D341Med (cell line): ENCODE measurements around the gene ME3.

ENCODE experiments used
- DNase-seq: peaks from one replicate; pipeline ENCODE4 v3.0.0; 2012; ENCODE audit warnings: low spot score

ME3 gene

DNA sequence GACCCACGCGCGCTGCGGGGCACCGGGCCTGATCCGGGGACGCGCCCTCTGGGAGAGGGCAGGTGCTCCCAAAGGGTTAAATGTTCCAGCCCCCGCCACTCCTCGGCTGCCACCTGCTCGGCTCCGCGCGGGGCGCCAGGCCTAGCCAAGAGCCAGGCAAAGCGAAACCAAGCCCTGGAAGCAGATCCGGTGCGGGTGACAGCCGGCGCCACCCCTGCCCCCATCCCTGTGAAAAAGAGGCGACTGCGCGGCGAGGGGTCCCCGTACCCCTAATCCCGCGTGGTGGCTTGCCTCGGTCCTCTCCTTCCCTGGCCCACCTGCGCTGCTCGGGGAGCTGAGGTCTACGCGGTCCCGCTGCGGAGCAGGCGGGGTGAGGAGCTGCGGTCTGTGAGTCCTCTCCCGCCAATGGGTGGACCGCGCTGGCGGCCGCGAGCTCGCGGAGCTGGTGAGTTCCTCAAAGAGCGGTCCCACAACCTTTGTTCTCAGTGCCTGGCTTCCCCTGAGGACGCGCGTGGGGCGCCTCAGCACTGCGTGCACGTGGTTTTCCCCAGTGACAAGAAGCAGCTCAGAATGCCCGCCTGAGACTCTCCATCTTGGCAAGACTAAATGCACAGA lies at the start of gene ME3:
Gene ME3 (minus strand): TSS at position 610 of the 615 bp plus-strand sequence.
- peak; percentile 21 for DNase-seq

DNA sequence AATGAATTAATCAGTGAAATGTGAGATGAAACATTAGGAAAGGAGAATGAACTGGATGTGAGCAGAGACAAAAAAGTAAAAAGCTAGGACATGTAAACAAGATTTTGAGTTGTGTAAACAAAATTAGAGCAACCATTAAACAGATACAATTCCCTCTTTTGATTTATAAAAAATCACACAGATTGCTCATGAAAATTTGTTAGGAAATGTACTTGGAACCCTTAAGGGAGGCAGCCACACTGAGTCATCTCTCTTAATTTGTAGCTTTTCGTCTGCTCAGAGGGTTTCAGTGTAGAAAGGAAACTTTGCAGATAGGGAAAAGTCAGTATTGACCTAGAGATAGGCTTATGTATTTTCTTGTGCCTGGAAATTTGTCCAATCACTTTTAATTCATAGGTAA lies 49.6 kb upstream of the ME3 start:
- DNase-seq = no peak

DNA sequence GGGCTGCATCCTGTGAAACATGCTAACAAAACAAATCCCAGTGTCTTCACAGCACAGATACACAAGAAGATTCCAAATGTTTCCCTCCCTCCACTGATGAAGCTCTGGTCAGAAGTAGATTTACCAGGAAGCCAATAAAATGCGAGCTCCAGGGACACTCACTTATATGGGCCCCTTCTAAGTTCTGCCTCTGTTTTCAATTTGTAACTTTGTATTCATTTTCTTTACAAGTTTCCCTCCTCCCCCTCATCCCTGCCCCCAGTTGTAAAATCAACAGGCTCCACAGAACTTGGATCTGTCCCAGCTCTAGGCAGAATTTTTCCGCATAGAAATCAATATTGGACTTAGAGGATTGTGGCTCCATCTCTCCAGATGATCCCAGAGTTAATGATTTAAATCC lies 48.1 kb upstream of the ME3 start:
- no peak for DNase-seq

DNA sequence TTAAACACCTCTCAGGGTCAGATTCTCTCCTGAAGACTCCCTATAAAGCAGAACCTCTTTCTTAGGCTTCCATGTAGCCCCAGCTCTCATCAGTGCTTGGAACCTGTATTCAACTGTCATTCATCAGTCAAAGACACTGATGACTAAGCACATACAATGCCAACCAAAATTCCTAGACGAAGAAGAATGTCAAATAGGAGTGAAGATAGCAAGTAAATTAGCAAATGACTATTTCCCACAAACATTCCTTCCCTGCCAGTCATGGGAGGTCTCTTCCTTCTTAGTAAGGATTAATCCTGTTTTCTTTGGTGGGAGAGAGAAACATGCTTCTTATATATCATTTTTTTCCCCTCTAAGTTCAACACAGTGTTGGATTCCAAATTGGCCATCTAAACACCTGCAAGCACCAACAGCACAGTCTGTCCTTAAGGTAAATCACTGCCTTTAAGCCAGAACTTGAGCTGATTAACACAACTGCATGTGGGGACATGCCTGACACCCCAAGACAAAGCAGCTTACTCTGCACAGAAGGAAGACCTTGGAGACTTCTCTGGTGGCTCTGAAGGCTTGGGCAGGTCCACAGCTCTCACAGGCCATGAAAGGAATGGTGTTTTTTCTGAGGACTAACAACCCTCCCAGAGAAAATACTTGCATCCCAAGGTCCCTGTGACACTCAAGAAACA lies 47.5 kb upstream of the ME3 start:
- no peak for DNase-seq

DNA sequence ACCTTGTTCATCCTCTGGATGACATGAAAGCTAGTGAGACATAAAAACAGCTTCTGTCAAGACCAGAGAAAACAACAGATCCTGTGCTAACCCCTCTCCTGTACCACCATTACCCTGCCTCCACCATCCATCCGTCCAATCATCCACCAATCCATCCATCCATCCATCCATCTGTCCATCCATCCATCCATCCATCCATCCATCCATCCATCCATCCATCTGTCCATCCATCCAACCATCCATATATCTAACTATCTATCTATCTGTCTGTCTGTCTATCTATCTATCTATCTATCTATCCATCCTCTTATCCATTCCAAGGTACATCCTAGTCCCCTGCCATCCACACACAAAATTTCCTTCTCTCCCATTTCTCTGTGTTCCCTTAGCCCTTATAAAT lies 46.6 kb upstream of the ME3 start:
- no peak for DNase-seq

DNA sequence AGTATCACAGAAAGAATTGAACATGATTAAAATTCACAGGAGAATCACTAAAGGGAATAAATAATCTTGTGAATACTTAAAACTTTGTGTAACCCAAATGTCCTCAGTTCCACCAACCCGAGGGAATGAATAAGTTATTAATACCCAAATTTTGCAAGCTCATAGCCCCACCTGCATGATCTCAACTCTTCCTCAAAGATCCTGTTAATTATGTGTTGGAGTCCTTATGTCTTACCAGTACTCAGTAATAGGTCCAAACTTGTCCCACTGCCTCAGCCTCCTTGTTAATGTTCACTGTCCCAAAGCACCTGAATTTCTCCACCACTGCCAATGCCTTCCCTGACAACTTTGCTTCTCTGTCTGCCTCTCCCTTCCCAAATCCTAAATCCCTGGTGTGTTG lies 46.1 kb upstream of the ME3 start:
- no peak for DNase-seq

DNA sequence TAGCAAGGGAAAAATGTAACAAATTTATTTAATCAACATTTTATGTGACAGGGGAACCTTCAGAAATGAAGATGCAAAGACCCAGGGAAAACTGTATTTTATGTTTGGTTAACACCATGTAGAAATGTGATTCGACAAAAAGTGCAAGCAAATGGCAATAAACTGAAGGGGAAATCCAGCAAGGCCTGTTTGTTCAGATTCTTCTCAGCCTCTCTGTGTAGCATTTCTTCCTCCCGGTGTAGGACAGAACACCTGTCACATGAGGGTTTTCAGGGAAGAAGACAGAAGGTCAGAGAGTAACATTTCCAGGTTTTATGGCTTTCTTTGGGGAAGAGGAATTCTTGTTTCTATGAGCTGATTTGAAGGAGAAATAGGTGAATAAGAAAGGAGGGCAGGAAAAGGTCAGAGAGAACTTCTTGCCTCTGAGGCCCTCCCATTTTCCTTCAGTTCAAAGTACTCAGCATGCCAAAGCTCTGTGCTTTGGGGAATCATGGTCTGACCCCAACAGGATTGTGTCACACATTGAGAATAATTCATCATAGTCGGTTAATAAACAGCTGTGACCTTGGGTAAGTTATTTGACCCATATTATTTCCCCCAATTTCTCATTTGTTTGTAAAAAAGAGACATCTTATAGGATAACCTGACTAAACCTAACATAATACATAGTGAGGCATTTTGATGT lies 45.5 kb upstream of the ME3 start:
- no peak for DNase-seq

DNA sequence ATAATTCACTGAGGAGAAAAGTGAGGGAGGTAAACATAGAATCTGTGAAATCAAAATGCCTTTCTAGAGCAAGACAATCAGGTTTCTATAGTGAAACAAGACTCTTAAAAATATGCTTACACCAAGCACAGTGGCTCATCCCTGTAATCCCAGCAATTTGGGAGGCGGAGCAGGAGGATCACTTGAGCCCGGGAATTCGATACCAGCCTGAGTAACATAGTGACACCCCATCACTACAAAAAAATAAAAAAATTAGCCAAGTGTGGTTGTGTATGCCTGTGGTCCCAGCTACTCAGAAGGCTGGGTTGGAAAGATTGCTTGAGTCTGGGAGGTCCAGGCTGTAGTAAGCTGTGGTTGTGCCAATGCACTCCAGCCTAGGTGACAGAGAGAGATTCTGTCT lies 43.2 kb upstream of the ME3 start:
- no peak for DNase-seq

DNA sequence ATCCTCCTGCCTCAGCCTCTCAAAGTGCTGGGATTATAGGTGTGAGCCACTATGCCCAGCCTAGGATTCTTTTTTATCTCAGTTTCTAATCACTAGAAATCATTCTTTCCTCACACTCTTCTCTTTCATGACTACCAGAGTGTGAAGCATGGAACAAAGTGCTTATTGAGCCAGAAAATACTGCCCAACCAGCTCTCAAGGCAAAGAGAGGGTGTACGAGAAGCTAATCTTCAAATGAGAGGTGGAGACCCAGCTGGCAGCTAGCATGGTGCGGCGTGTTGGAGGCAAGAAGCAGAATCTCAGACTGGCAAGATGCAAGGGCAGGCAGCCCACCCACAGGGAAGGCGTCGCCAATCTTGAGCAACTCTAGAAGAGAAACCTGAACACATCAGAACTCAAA lies 41.1 kb upstream of the ME3 start:
- no peak for DNase-seq

DNA sequence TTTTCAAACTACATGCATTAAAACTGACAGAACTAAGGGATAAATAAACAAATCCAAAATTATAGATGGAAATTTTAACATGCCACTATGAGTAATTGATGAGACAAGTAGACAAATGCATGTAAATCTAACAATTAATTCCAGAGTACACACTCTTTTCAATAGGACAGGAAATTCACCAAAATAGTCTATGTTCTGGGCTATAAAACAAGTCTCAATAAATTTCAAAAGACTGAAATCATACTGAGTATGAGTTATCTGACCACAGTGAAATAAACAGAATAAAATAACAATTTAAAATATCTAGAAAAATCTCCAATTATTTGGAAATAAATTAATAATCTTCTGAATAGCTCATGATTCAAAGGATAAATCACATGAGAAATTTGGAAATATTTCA lies 38.5 kb upstream of the ME3 start:
- no peak for DNase-seq

DNA sequence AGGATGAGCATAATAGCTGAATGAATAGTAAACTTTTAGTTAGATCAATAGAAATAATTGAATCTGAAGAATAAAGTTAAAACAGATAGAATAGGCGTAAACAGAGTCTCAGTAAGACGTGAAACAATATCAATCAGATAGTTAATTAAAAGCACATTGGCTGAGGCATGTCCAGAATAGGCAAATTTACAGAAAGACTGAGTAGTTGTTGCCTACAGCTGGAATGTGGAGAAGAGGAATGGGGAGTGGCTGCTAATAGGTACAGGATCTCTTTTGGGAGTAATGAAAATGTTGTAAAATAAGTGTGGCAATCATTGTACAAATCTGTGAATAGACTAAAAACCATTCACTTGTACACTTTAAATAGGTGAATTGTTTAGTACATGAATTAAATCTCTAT lies 36.3 kb upstream of the ME3 start:
- DNase-seq = no peak

DNA sequence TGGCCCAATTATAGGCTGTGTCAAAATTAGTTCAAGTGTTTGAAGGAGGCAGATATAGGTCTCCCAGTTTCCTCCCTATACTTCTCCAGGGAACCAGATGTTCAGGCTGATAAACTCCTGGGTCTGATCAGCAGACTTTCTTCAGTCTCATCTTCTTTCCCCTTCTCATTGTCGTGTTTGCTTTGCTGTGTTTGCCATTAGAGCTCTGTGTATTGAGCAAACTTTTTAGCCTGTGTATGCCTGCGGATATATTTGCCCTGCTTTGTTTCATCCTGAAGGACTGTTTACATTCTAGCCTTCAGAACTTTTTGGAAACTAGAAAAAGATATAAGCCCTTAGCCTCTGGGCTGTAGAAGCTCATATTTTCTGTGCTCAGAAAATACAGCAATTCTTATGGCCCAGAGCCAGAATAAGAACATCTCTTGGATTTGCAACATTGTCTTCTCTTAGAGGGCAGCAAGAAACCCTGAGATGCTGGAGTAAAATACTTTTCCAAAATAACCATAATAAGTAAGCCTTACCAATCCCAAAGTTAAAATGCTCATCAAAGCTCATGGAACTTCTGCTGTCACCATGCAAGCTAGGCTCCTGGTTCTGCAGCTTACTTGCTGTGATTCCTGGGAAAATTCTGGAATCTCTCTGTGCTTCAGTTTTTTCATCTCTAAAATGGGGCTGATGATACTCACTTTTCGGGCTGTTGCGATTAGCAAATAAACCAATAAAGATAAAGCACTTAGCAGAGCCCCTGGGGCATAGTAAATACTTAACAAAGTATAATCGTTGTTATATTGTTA lies 34.1 kb upstream of the ME3 start:
- no peak for DNase-seq

DNA sequence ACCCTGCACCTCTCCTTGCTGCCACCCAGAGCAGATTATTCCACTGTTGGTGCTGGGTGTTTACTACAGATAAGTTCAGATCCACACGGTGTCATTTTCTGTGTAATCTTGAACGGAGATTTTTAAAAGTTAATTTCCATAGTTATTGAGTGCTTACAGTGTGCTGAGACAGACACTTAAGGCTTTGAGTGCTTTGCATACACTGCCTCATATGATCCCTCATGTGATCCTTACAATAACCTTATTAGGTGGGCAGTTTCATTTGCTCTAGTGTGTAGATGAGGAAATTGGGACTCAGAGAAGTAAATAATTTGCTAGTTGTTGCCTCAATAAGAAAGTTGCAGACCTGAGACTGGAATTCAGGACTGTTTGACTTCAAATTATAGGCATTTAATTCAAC lies 32.3 kb upstream of the ME3 start:
- no peak for DNase-seq

DNA sequence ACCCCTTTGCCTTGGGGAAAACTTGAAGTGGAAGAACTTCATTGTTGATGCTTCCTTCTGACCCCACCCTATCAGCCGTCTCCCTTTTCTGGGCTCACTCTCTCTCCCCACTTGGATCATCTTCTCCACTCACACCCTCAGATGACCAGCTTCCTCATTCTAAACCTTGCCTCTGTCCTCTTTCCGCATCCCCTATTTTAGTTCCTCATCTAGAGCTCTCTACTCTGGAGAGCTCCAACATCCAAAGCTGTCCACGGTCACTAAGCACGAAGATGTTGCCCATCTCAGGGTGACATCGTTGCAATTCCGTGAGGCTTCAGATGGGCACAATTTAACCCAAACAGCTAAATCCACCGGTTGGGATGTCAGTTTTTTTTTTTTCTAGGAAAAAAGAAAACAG lies 31.6 kb upstream of the ME3 start:
- no peak for DNase-seq

DNA sequence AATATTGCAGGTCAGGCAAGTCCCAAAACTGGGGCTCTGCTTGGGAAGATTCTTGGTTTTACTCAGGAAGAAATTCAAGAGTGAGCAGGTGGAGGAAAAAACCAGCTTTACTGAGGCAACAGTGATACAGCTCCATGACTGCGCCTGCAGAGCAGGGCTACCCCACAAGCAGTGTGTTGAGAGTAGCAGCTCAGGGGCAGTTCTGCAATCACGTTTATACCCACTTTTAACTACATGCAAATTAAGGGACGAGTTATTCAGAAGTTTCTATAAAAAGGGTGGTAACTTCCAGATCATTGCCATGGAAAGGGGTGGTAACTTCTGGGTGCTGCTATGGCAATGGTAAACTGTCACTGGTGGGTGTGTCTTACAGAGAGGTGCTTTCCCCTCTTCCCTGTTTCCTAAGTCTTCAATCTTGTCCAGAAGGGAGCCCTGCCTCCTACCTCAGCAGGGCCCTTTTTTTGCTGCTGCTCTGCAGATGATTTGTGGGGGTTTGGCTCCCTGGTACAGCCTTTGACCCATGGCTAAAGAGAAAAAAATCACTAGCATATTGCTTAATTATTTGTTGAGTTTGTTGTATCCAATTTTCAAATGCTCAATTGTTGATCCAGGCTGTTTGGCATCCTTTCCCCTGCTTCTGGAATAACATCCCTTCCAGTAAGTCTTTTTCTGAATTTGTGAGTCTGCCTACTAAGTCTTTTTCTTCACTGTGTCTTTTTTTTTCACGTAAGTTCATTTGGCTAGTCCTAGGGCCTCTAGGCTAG lies 30.0 kb upstream of the ME3 start:
- DNase-seq = no peak

DNA sequence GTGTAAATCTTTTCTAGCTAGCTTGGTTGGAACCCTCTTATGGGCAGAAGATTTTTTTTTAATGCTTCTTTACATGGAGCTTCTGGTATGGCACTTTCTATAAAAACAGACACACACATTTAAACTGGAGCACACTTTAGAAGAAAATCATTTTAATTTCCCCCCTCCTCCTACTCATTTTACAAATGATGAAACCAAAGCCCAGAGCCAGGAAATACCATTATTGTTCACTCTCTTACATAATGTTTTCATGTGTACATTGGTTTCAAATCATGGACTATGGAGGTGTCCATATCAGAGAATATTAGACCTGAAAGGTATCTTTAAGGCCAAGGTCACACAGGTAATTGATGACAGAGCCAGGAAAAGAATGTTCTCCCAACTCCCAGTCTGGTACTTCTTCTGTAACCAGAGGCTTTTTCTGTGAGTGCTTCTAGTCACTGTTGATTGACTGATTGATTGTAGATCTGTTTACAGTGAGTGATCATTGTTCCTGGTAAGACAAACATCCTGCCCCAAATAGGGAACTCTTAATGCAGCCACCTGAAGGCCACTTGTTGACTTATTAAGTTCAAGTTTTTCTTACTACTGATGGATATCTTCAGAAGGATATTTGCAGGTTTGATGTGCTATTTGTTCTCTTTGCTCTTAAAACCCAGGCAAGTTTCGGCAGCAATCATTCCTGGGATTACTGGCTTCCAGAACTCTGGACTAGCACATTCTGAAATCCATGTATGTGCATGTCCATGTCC lies 26.8 kb upstream of the ME3 start:
- DNase-seq = no peak

DNA sequence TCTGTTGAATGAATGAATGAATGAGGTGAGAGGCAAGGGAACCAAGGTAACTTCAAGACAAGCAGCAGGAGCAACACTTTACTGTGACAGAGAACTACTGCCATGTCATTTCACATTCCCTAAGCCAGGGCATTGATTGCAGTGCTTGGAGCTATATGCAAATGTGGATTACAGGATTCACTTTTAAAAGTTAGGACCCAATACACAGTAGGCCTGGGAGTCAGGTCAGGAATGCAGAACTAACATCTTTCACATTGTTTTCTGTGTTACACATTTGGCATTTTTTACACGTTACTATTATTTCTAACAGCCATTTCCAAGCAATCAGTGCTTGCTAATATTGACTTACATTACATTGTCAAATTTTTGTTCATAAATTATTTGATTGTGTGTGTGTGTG lies 26.2 kb upstream of the ME3 start:
- no peak for DNase-seq

DNA sequence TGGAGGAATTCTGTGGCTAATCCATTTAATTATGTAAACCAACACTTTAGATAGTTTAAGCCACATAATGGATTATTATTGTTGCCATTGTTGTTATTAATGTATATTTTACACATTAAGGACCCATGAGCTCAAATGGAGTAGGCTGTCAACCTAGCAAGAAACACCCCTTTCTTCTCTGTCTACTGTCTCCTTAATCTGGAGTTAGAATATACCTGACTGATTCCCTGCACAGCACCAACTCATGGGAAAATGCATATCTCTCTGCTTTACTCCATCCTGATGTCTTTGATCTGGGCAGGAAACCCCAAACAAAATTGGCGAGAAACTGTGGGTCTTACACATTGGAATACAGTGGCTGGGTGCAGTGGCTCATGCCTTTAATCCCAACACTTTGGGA lies 24.0 kb upstream of the ME3 start:
- DNase-seq = no peak

DNA sequence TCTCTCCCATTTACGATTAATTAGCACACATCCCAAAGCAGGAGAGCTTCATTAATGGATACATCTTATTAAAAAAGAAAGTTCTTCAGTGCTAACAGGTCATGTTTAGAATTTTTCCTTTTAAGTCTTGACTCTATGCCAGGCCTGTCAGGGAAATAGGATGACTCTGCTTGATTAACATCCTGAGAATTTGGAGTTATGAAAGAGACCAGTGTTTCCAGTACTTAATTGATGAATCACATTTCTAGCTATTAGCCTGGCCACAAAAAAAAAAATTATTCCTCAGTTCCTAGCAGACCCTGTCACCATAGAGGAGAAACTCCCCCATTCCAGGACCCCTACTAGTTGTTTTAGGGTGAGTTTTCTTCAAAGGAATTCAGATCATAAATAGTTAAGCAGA lies 23.6 kb upstream of the ME3 start:
- no peak for DNase-seq

DNA sequence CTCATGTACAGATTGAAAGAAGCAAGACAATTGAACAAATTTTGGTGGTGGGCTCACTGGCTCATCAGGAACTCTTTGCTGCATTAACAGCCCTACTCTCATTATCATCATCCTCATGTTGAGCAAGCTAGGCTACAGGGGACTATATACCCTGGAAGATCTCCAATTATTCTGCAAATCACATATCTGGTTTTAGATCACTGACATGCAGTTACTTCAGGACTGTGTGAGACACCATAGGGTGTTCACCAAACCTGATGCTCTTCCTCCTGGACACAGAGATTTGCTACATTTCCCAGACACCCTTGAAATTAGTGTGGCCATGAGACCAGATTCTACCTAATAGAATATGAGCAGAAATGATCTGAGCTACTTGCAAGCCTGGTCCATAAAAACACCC lies 23.0 kb upstream of the ME3 start:
- no peak for DNase-seq

DNA sequence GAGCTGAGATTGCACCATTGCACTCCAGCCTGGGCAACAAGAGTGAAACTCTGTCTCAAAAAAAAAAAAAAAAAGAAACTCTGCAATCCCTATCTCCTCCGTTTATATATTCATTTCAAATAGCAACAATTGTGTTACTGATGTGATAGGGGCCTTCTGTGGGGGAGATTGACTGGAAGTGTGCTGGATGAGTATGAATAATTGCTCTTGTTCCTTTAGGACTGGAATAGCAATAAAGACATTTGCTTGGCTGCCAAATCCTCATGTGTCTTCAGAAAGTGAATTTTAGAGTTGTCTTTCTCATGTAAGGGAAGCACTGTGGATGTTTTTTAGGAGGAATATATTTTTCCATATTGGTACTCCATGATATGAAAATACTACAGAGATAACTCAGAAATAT lies 21.1 kb upstream of the ME3 start:
- no peak for DNase-seq
